ENCODE measurements around the gene B4GALT2.

B4GALT2 gene

DNA sequence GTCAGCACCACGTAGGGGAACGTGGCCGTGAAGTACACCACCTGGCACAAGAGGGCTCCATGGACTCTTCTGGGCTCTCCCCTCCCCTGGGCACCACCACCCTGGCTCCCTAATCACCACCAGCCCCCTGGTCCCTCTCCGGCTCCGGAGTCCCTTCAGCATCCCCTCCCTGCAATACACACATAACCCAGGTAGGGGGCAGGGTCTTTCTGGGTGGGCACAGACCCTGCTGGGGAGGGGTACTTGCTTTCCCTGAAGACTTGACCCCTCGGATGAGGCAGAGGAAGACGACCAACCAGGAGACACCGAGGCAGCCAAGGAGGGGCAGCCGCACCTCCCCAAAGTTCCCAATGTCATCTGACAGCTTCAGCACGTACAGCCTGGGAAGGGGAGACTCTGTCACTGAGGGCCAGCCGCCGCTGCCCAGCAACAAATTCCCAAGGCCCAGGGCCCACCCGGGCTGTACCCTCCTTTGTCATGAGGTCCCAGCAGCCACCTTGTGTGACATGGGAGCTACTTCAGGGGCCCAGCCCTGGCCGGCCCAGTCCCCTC lies 23.7 kb downstream of the B4GALT2 start:
- DNase-seq (ENCODE audit: low spot score): no peak

DNA sequence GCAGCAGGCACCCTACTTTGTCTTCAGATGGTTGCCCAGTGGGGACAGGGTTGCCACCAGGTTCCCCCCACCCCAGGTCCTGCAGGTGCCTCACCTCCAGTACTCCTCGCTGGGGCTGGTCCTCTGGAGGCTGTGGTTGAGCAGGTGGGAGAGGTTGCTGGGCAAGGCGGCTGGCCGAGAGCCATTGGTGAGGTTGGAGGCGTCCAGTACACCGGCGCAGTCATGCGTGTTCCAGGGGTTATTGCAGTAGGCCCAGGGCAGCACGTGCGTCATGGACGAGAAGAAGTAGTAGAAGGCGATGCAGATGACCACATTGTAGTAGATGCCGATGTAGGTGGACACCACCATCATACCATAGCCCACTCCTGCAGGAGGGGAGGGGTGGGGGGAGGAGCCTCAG lies 29.2 kb downstream of the B4GALT2 start:
- no peak for DNase-seq (ENCODE audit: low spot score)

DNA sequence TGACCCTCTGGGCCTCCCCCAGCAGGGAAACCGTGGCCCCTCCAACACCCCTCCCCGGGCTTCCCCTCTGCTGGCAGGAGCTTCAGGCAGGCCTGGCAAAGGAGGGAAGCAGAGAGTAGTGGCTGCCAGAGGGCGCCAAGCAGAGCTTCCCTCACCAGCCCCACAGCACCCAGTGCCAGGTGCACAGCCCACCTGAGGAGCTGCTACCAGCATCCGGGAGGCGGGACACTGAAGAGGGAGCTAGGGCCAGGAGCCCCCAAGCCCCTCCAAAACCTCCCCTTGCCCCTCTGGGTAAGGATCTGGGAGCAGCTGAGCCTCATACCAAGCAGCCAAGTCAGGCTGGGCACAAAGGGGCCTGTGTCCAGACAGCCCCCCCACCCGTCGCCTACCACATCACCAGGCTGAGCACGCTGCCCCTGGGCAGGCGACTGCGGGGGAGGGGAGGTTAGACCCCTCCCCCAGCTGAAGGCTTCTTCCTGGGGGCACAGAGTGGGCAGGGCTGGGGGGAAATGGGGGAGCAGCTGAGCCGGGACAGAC lies 32.0 kb downstream of the B4GALT2 start:
- DNase-seq (ENCODE audit: low spot score): no peak

DNA sequence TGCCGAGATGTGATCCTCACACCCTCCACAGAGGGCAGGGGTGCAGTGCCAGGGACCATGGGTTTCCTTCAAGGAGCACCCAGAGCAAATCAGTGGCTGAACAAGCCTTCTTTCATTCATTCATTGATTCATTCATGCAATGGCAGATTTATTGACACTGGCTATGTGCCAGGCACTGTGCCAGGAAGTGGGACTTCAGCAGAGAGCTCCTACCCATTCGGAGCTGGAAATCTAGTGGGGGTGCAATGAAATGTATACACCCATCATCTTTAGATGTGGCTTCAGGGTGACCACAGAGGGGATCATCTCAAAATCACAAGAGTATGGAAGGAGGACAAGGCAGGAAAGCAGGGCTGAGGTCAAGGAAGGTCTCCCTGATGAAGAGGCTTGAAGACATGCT lies 33.4 kb downstream of the B4GALT2 start:
- DNase-seq (ENCODE audit: low spot score): no peak

DNA sequence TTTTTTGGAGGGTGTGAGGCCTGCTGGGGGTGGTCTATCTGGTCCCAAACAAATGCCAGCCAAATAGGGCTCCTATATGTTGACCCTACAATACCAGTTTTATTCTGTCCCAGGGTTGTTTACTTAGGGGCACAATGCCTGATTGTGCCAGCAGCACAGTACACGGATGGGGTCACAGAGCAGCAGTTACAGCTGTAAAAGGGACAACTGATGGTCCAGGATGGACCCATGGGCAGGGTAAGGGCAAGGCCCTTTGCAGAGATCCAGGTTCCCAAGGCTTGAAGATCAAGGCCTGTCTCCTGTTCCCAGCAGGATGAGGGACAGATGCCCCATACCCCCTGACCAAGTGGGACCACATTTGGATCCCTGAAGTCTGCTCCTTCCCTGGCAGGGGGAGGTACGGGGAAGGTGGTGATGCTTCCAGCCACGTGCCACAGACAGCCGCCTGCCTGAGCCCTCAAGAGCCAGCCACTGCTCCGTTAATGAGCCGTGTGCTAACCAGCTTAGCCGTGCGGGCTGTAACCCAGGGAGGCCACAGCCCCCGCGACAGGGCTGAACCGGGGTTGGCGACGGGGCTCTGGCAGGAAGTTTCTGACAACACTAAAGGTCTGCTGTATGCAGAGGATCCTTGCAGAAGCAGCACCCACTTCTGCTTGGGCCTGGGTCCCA lies 34.1 kb downstream of the B4GALT2 start:
- no peak for DNase-seq (ENCODE audit: low spot score)

DNA sequence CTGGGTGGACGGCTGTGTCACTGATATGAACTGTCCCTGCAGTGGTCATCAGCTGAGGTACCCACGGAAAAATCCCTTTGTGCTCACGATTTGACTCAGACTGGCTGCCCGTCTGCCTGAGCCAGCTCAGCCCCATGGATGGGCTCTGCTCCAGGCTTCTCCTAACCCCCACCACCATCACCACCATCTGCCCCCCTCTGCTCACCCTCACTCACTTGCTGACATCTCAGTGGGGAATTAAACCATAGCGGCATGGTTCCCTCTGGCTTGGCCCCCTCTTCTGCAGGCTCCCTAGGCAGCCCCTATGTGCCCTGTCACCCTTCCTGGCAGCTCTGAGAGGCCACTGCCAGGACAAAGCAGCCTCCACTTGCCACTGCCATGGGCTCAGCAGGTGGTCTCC lies 34.9 kb downstream of the B4GALT2 start:
- no peak for DNase-seq (ENCODE audit: low spot score)

DNA sequence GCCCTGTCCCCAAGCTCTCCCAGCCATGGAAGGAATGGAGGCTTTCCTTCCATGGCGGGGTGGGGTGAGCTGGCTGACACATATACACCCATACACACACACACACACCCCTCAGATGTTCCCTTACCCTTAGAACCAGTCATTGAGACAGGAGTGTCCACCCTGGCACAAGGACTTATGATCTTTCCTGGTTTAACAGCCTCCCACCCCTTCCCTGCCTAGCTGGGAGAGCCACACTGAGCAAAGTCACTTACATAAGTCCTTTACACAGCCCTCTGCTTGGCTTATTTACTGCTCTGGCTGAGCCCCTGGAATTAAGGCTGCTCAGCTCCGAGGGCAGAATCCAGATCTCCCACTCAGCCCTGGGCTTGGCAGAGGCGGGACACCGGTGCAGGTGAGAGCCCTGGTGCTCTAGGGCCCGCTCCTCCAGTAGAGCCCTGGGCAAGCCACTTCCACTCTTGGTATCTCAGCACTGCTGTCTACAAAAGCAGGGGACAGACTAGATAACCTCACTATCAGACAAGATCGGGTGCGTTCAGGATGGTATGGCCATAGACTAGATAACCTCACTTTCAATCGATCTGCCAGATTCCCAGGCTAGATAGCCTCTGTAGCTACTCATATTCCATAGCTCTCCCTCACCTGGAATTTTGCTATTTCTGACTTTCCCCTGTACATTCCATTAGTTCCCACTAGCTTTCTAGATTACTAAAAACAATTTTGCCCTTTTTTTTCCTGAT lies 35.5 kb downstream of the B4GALT2 start:
- DNase-seq (ENCODE audit: low spot score): no peak

DNA sequence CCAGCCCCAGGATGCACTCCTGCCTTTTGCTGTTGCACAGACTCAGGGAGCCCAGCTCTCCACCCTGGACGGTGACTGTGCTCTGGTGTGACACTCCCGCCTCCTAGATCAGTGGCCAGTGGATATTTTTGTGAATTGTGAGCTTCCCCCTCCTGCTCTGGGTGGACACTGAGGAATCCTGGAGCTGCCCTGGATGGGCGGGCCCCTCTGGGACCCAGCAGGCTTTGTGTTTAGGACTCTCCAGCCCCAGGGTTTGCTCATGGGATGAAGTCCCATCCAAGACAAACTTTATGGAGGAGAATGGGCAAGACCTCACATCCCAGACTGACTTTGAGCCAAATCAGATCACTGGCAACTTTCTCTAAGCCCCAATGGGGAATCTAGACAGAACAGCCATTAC lies 36.2 kb downstream of the B4GALT2 start:
- no peak for DNase-seq (ENCODE audit: low spot score)

DNA sequence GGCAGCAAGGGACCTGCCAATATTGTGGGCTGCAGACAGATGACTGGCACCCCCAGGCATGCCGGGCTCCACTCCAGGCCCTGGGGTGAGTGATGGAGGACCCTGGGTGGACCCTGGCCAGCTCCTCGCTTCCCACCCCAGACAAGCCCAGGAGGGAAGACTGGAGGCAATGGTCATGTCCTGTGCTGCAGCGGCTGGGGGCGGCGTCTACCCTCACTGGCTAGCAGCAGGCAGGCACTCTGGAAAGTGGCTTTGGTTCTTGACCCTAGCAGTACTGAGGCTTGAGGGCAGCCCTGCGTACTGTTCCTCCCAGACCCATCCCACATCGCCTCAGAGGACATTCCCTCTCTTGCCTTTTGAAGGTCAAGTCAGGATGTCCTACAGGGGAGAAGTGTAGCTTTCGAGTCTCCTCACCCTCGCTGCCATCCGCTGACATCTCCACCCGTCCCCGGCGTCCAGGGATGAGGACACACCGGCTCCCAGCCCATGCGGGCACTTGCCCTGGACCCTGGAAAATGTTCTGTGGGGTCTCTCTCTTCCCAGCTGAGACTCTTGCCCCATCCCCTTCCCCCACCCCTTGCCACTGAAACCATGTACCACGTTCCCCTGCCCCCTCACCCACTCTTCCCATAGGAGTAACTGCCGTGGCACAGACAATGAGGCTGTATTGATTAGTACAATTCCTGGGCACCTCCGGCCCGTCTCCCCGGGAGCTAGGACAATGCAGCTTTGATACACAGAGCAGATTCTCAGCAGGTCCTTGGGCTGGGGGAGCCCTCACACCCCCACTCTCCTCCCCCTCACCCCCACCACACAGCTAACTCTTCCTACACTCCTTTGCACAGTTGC lies 37.3 kb downstream of the B4GALT2 start:
- DNase-seq (ENCODE audit: low spot score): no peak

DNA sequence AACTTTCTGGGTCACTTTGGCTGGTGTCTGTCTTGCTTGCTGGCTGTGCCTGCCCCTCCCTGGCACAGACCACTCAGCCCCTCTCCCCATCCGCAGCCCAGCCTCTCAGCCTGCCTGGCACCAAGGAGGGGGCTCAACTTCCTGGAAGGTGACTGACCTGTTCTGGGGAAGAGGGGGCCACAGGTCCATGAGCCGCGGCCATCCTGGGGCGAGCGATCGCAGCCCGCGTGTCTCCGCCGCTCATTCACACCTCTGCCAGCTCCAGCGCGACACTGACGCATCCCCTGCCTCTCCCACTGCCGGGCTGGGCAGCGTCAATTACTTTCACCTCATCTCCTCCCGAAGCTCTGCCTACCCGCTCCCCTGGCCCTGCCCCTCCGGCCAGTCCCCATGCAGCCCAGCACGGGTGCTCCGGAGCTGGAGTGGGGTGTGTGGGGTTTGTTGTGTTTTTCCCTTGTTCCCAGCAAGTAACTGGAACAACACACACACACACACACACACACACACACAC lies 37.9 kb downstream of the B4GALT2 start:
- no peak for DNase-seq (ENCODE audit: low spot score)

DNA sequence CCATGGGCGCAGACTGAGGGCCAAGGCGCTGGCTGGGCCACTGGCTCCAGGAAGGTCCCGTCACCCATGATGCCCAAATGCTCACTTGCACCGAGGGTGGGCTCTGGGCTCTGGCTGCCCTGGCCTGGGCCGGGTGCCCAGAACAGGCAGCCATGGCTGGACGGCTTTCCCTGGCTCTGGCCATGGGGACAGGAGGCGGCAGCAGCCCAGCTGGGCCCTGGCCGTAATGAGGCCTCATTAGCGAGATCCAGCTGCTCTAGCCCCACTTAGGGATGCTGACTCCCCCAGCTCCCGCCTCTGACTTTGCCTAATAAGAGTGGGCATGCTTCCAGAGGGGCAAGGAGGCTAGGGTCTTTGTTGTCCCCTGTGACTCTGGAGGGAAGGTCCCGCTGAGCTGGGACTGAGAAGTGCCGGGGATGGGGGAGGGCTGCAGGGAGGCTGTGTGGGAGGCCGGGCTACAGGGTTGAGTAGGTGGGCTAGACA lies 40.5 kb downstream of the B4GALT2 start:
- DNase-seq (ENCODE audit: low spot score): no peak

DNA sequence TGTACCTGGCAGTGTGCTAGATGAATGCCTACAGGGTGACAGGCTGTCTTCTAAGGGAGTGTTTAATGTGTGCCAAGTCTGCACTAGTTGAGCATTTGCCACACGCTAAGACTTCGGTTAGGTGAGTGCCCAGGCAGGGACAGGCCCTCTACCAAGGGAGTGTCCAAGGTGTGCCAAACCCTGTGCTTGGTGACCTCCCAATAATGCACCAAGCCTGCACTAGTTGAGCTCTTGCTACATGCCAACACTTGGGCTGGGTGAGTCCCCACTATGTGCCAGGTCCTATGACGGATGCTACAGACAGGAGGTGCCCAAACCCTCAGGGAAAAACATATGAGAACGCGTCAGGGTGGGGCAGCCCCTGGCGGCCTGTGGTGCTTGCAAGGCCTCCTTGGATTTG lies 41.5 kb downstream of the B4GALT2 start:
- DNase-seq (ENCODE audit: low spot score): no peak

DNA sequence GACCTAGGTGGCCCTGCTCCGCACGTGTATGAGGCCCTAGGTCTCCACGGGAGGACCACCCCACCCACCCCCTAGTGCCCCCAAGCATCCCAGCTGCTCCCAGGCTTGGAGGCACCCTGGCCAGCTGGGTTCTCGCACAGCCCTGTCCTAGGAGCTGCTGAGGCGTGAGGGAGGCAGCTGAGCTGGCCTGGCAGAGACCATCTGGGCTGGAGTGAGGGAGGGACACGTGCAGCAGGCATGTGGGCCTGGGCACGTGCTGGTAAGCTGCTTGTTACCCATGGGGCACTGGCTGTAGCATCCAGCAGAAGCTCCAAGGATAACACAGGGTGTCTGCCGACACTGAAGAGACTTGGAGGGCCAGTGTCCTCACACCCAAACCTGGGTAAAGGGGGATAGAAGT lies 42.1 kb downstream of the B4GALT2 start:
- no peak for DNase-seq (ENCODE audit: low spot score)

DNA sequence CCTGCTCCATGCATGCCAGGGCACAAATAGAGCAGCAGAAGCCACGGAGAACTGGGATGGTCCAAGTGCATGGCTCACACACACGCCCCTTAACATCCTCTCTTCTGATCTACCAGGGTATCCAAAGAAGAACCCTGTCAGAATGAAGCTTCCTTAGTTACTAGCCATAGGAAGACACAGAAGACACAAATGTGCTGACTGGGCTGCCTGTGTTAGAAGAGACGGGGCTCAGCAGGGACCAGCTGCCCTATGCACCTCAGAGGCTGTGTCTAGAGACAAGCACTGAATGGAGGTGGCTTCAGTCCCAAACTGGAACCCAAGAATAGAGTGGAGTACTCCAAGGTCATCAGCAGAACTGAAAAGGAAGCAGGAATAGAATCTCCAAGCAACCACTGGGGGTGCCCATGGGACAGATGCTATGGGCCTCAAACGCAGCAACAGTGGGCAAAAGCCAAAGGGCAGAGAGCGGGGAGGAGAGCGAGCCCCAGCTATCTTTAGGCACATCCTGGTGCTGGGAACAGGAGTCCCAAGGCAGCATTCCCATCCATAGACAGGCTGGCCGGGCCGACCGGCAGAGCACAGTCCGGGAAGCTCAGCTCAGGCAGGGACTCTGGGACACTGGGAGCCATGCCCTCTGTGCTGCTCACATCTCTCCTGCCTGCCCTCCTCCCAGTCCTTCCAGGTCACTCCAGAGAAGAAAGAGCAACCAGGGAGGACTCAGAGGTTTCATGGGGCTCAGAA lies 42.7 kb downstream of the B4GALT2 start:
- DNase-seq (ENCODE audit: low spot score): no peak

DNA sequence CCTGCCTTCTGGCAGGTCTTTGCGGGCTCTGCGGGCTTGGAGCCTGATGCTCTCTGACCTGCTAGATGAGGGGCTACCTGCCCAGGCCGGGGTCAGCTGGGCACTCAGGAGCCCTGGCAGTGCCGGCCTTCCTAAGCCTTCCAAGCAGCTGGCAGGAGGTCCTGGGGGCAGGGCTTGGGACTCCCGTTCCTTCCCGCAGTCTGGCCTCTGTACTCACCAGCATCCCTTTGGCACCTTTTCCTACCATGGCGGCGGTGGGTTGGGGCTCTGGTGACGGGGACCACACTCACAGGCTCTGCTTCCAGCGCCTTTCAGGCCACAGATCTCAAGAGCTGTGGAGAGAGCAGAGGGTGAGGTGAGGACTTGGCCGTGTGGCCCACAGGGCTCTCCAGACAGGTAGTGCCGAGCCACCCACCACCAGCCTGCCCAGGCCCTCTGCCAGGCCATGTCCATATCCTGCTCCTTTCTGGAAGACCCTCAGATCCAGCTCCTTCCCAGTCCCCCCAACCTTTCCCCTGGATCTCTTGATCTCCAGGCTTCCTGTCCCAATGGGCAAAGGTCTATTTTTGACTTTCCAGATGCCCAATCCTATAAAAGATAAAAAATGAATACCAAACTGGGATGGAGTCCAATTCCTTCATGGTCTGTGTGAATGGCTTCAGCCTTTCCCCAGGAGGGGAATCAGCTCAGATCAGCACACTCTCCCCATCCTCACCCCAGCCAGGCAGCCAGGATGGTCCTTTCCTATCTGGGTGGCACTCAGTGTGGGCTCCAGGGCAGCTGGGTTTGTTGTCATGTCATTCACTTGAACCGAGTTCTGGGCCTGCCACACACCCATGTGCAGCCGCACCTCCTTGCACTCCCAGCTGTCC lies 45.3 kb downstream of the B4GALT2 start:
- no peak for DNase-seq (ENCODE audit: low spot score)

DNA sequence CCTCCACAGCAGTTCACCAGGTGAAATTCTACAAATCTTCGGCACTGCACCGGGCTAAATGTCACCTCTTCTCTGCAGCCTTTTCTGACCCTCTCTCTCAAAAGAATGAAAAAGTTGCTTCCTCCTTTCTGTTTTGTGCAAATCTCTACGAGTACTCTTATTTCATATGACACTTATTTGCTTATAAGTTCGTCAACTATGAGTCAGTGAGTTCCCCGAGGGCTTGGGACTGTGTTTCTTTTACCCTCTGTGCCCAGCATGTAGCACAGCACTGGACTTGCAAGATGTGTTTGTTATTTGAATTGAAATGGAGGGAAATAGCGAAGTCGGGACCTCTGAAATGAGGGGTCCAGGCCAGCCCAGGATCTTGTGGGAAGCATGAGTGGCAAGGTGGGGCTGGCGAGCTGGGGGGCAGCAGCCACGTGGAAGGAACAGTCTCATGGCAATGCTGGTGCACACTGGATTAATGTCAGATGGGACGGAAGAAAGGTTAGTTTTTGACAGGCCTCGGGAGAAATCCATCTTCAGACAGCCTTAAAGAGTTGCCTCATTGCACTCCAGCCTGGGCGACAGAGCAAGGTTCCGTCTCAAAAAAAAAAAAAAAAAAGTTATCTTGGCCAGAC lies 46.0 kb downstream of the B4GALT2 start:
- DNase-seq (ENCODE audit: low spot score): no peak

DNA sequence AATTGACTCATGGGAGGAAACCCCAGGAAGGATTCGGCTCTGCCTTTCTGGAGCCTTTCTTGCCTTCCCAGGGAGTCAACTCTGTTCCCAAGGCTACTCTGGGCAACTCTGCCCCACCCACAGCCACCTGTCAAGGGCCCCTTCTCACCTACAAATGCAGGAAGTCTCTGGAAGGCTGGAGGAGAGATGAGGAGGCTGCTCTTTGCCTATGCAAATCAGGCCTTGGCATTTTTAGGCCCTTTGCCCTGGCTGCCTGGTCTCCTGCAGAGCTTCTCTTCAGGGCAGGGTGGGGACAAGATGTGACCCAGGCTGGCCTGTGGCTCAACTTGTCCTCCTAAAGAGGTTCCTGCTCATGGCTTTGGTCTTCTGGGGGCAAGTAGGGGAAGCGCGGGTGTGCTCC lies 46.8 kb downstream of the B4GALT2 start:
- DNase-seq (ENCODE audit: low spot score): no peak

DNA sequence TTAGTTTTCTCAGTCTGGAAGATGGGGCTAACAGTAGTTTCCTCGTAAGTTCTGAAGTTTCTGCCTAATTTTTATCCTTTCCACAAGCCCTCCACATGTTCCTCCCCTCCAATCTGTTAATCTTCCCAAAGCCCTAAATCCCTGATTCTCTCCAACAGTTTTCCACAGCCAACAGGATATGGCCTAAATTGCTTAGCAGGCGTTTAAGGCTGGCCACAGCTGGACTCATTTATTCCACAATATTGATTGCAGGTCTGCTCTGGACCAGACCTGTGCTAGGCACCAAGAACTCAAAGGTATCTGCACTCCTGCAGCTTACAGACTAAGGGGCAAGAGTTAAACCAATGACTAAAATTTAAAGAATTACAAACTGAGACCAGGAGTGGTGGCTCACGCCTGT lies 48.3 kb downstream of the B4GALT2 start:
- no peak for DNase-seq (ENCODE audit: low spot score)

DNA sequence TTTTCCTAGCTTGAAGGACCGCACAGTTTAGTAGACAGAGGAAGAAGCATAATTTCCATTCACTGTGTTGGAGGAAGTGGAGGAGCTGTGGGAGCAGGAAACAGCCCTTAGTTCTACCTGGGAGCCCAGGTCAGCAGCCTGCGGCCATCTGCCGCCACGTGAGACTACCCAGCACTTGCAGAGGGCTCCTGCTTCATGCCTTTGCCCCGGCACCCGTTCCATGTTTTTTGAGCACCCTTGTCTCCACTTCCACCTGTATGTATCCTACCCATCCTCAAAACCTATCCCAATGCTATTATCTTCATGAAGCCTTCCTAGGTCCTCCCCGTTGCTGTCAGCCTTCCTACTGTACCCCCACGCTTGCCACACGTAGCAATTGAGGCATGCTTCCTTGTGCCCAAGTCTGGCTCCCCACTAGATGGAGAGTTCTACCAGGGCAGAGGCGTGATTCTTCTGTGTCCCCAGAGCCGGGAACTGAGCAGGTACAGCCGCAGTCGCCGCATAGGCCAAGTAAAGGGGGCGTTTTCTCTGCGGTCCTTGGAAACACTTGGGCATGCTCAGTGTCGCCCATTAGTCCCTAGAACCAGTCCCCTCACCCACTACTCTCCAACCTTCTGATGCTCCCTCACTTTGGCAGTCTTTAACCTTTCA lies 50.4 kb downstream of the B4GALT2 start:
- peak; percentile 20 for DNase-seq (ENCODE audit: low spot score)
